Activated CD4-positive, alpha-beta T cell treated with anti-CD3 and anti-CD28 coated beads for 36 hours (primary cell): ENCODE measurements around the gene SLC27A5. TPM values are rescaled to one million over a fixed set of nuclear protein-coding genes. Genes with fewer than 3 reads are reported as not detected.

Experiments used
- ATAC-seq: fragments of 200-7000 bp; cut with Tn5 transposase; one replicate; pipeline ENCODE4 v1.10.0; 2021; ENCODE audit warnings: mild to moderate bottlenecking, moderate library complexity
- CTCF ChIA-PET: fragments of 350-600 bp; sonication (Branson Sonifier 250); formaldehyde crosslinking; loops from one replicate; lab custom pipeline; 2021; ENCODE audit warnings: antibody characterized with exemption; lab: Charles Lee
- POLR2A ChIA-PET: fragments of 350-600 bp; sonication (Branson Sonifier 250); formaldehyde crosslinking; loops from one replicate; lab custom pipeline; 2021; ENCODE audit warnings: antibody characterized with exemption, inconsistent platforms; lab: Charles Lee
- DNase-seq: peaks from one replicate; pipeline ENCODE4 v3.0.0-alpha.2; 2020
- H3K27ac Mint-ChIP-seq: one replicate; pipeline ENCODE4 v1.8.0; 2021; ENCODE audit warnings: mixed read lengths
- H3K27me3 Mint-ChIP-seq: one replicate; pipeline ENCODE4 v1.8.0; 2021; ENCODE audit warnings: mixed read lengths
- H3K36me3 Mint-ChIP-seq: one replicate; pipeline ENCODE4 v1.8.0; 2021; ENCODE audit warnings: low read depth, mixed read lengths
- H3K4me1 Mint-ChIP-seq: one replicate; pipeline ENCODE4 v1.8.0; 2021; ENCODE audit warnings: mixed read lengths
- H3K4me3 Mint-ChIP-seq: one replicate; pipeline ENCODE4 v1.8.0; 2021; ENCODE audit warnings: mild to moderate bottlenecking, moderate library complexity, mixed read lengths
- H3K9me3 Mint-ChIP-seq: one replicate; pipeline ENCODE4 v1.8.0; 2021; ENCODE audit warnings: low read depth, mixed read lengths
- intact Hi-C, 2 experiments: fragments of 100-400 bp; cut with DNase I in 1 of 2; cut with micrococcal nuclease in 1 of 2; formaldehyde crosslinking; loops; one replicate each; pipeline versions ENCODE4 v1.14.2 to v1.15.1; 2022 to 2024; cut with DNase I, micrococcal nuclease
- total RNA-seq, 2 experiments: library from RNA; stranded (reverse); gene quantifications; one replicate each; pipeline ENCODE4 v1.2.3, GENCODE V29; 2021

Gene SLC27A5
- total RNA-seq, 2 experiments from 2014 or later, result 8.9 to 19.5 TPM

GRCh38 chr19:58550362-58551122, 38.8 kb upstream of the SLC27A5 start:
- ChIA-PET CTCF (interaction anchor here (1.5 kb wide), 1 partner anchor 8 kb away, joined by 4 read pairs; the partner anchor contains the start of gene UBE2M), POLR2A (no interaction called here)
- H3K27me3 Mint-ChIP-seq, result no peaks in the 10 kb centered on the region
- H3K4me3 Mint-ChIP-seq, result no peak overlapping the region
- H3K9me3 Mint-ChIP-seq, result no peaks in the 10 kb centered on the region
- H3K36me3 Mint-ChIP-seq, result peaks cover 88% of the 10 kb centered on the region
- no peak for ATAC-seq
- intact Hi-C loops, result no loop called here
- no peak overlapping the region for H3K27ac Mint-ChIP-seq
- H3K4me1 Mint-ChIP-seq, result peaks cover 48% of the 10 kb centered on the region
- DNase-seq, result no peak

GRCh38 chr19:58549664-58550361, 38.0 kb upstream of the SLC27A5 start:
- H3K4me1 Mint-ChIP-seq, result peaks cover 42% of the 10 kb centered on the region
- peaks cover 88% of the 10 kb centered on the region for H3K36me3 Mint-ChIP-seq
- no peak overlapping the region for H3K27ac Mint-ChIP-seq
- H3K9me3 Mint-ChIP-seq, result no peaks in the 10 kb centered on the region
- no peak for ATAC-seq
- intact Hi-C loops, result no loop called here
- DNase-seq, result no peak
- no peak overlapping the region for H3K4me3 Mint-ChIP-seq
- POLR2A ChIA-PET, result interaction anchor here (0.6 kb wide), 1 partner anchor 174 kb away, joined by 6 read pairs; no protein-coding TSS in a partner anchor
- CTCF ChIA-PET, result interaction anchor here (1.5 kb wide), 1 partner anchor 9 kb away, joined by 4 read pairs; the partner anchor contains the start of gene UBE2M
- no peaks in the 10 kb centered on the region for H3K27me3 Mint-ChIP-seq

GRCh38 chr19:58548859-58549663, 37.3 kb upstream of the SLC27A5 start:
- ChIA-PET CTCF (no interaction called here), POLR2A (interaction anchor here (0.6 kb wide), 1 partner anchor 173 kb away, joined by 6 read pairs; no protein-coding TSS in a partner anchor)
- H3K9me3 Mint-ChIP-seq, result no peaks in the 10 kb centered on the region
- intact Hi-C loops, result no loop called here
- H3K27ac Mint-ChIP-seq, result no peak overlapping the region
- ATAC-seq (no peak), DNase-seq (no peak)
- H3K4me3 Mint-ChIP-seq, result no peak overlapping the region
- H3K36me3 Mint-ChIP-seq, result peaks cover 83% of the 10 kb centered on the region
- H3K27me3 Mint-ChIP-seq, result no peaks in the 10 kb centered on the region
- H3K4me1 Mint-ChIP-seq, result peaks cover 40% of the 10 kb centered on the region

- ATAC-seq, result no peak
- Mint-ChIP-seq H3K4me1 (peaks cover 37% of the 10 kb centered on the region), H3K9me3 (no peaks in the 10 kb centered on the region), H3K36me3 (peaks cover 73% of the 10 kb centered on the region), H3K27me3 (no peaks in the 10 kb centered on the region), H3K4me3 (no peak overlapping the region), H3K27ac (peak overlapping the region; percentile 51)
- ChIA-PET CTCF (no interaction called here), POLR2A (interaction anchor here (1.0 kb wide), 1 partner anchor 12 kb away, joined by 5 read pairs; no protein-coding TSS in a partner anchor)
- intact Hi-C loops, result no loop called here
- DNase-seq, result no peak
These were observed 35.8 kb upstream of the SLC27A5 start for GRCh38 chr19:58547323-58548312.

GRCh38 chr19:58546019-58546530, 34.3 kb upstream of the SLC27A5 start:
- H3K4me3 Mint-ChIP-seq, result peak overlapping the region; percentile 96
- H3K9me3 Mint-ChIP-seq, result no peaks in the 10 kb centered on the region
- intact Hi-C loops, result no loop called here
- ChIA-PET CTCF (interaction anchor here (0.9 to 1.0 kb wide), 2 partner anchors 9 to 31 kb away, joined by 4 read pairs; no protein-coding TSS in a partner anchor), POLR2A (interaction anchor here (0.6 to 3.5 kb wide), 3 partner anchors 8 to 156 kb away, joined by 10 to 41 read pairs (median 18); partner anchors contain the start of genes CHMP2A and ZBTB45)
- H3K27me3 Mint-ChIP-seq, result no peaks in the 10 kb centered on the region
- H3K27ac Mint-ChIP-seq, result peak overlapping the region; percentile 93
- H3K36me3 Mint-ChIP-seq, result peaks cover 59% of the 10 kb centered on the region
- H3K4me1 Mint-ChIP-seq, result peaks cover 35% of the 10 kb centered on the region
- DNase-seq, result no peak
- no peak for ATAC-seq

- no peak for DNase-seq
- intact Hi-C loops, result loop anchor here in 1 of 2 experiments (1.0 to 2.0 kb wide), 2 partner anchors 9 to 13 kb away; partner anchors contain the start of gene UBE2M
- H3K9me3 Mint-ChIP-seq, result no peaks in the 10 kb centered on the region
- H3K4me3 Mint-ChIP-seq, result peak overlapping the region; percentile 96
- CTCF ChIA-PET, result interaction anchor here (0.9 kb wide), 1 partner anchor 10 kb away, joined by 4 read pairs; no protein-coding TSS in a partner anchor
- no peaks in the 10 kb centered on the region for H3K27me3 Mint-ChIP-seq
- H3K27ac Mint-ChIP-seq, result peak overlapping the region; percentile 93
- ATAC-seq, result no peak
- H3K4me1 Mint-ChIP-seq, result peaks cover 34% of the 10 kb centered on the region
- H3K36me3 Mint-ChIP-seq, result peaks cover 53% of the 10 kb centered on the region
- POLR2A ChIA-PET, result interaction anchor here (2.3 to 3.5 kb wide), 3 partner anchors 9 to 26 kb away, joined by 12 to 41 read pairs (median 18); partner anchors contain the start of genes CHMP2A and ZBTB45
These were observed 33.7 kb upstream of the SLC27A5 start for GRCh38 chr19:58545286-58546018.

GRCh38 chr19:58544591-58545285, 32.9 kb upstream of the SLC27A5 start:
- no peaks in the 10 kb centered on the region for H3K27me3 Mint-ChIP-seq
- H3K9me3 Mint-ChIP-seq, result no peaks in the 10 kb centered on the region
- ChIA-PET CTCF (interaction anchor here (1.5 to 1.9 kb wide), 2 partner anchors 10 to 24 kb away, joined by 6 to 26 read pairs; partner anchors contain the start of genes CHMP2A and ZBTB45), POLR2A (interaction anchor here (0.6 to 3.5 kb wide), 7 partner anchors 9 to 775 kb away, joined by 3 to 41 read pairs (median 6); partner anchors contain the start of genes CHMP2A, UBE2M, ZBTB45 and ZNF586)
- peaks cover 47% of the 10 kb centered on the region for H3K36me3 Mint-ChIP-seq
- H3K4me3 Mint-ChIP-seq, result peak overlapping the region; percentile 96
- intact Hi-C loops, result loop anchor here (1.0 to 2.0 kb wide), 11 partner anchors 10 to 361 kb away; partner anchors contain the start of genes MZF1 (in 2 of the 2), ZBTB45 (in 2 of the 2), CHMP2A (in 1 of the 2) and ERVK3-1 (in 1 of the 2)
- peak overlapping the region; percentile 93 for H3K27ac Mint-ChIP-seq
- H3K4me1 Mint-ChIP-seq, result peaks cover 32% of the 10 kb centered on the region
- ATAC-seq, result peak; percentile 34
- DNase-seq, result peak; percentile 85

- intact Hi-C loops, result loop anchor here (1.0 to 2.0 kb wide), 10 partner anchors 11 to 361 kb away; partner anchors contain the start of genes MZF1 (in 2 of the 2), ZBTB45 (in 2 of the 2), CHMP2A (in 1 of the 2) and ERVK3-1 (in 1 of the 2)
- ATAC-seq, result peak; percentile 98
These were observed 32.2 kb upstream of the SLC27A5 start, which contains the start of gene TRIM28 for GRCh38 chr19:58543826-58544590. Gene TRIM28, plus strand, starts transcription at chr19:58544064. Its CDS starts 694 bp downstream, at chr19:58544758.

More at GRCh38 chr19:58543826-58544590, 32.2 kb upstream of the SLC27A5 start, which contains the start of gene TRIM28:
- peaks cover 41% of the 10 kb centered on the region for H3K36me3 Mint-ChIP-seq
- peak; percentile 100 for DNase-seq
- peak within 1 kb of the TSS; percentile 97 for H3K27ac Mint-ChIP-seq
- CTCF ChIA-PET, result interaction anchor here (0.8 to 1.9 kb wide), 3 partner anchors 11 to 181 kb away, joined by 3 to 26 read pairs (median 6); partner anchors contain the start of genes CHMP2A and ZBTB45
- POLR2A ChIA-PET, result interaction anchor here (0.6 to 3.5 kb wide), 11 partner anchors 10 to 774 kb away, joined by 3 to 41 read pairs (median 6); partner anchors contain the start of genes CHMP2A, UBE2M, ZBTB45 and ZNF497
- peaks cover 34% of the 10 kb centered on the region for H3K4me1 Mint-ChIP-seq
- peak within 1 kb of the TSS; percentile 96 for H3K4me3 Mint-ChIP-seq
- H3K27me3 Mint-ChIP-seq, result peaks cover 4% of the 10 kb centered on the region
- no peaks in the 10 kb centered on the region for H3K9me3 Mint-ChIP-seq
